MCF 10A (cell line): ENCODE results near the gene TF. TPM values are rescaled to one million over a fixed set of nuclear protein-coding genes. Genes with fewer than 3 reads are reported as not detected.

Experiments
- BruUV-seq: library from RNA; stranded (reverse); fragments of 400-500 nt; replicated peaks from 2 replicates; lab custom pipeline; 2021; lab: Mats Ljungman, UMichigan
- CTCF ChIA-PET: fragments of 300-600 bp; sonication (Branson Sonifier 250); formaldehyde crosslinking; extraction: SDS; loops from one replicate; lab custom pipeline; 2021; ENCODE audit warnings: antibody characterized with exemption, inconsistent platforms; lab: Yijun Ruan, JAX
- POLR2A ChIA-PET: fragments of 300-600, 350-650 bp; sonication (Branson Sonifier 250); formaldehyde crosslinking; extraction: SDS; loops from one replicate; lab custom pipeline; 2020; ENCODE audit warnings: antibody characterized with exemption, inconsistent platforms; lab: Yijun Ruan, JAX
- DNase-seq: peaks from one replicate; pipeline ENCODE4 v3.0.0-alpha.2; 2018; ENCODE audit not compliant: unreplicated experiment
- H3K27ac Mint-ChIP-seq: one replicate; pipeline ENCODE4 v1.8.0; 2022; ENCODE audit warnings: mild to moderate bottlenecking, low read depth, mixed read lengths; ENCODE audit not compliant: unreplicated experiment
- H3K27me3 Mint-ChIP-seq: one replicate; pipeline ENCODE4 v1.8.0; 2022; ENCODE audit warnings: mixed read lengths; ENCODE audit not compliant: insufficient read depth, unreplicated experiment
- H3K36me3 Mint-ChIP-seq: one replicate; pipeline ENCODE4 v1.8.0; 2022; ENCODE audit warnings: mild to moderate bottlenecking, moderate library complexity, mixed read lengths; ENCODE audit not compliant: insufficient read depth, unreplicated experiment
- H3K4me1 Mint-ChIP-seq: one replicate; pipeline ENCODE4 v1.8.0; 2022; ENCODE audit warnings: mixed read lengths; ENCODE audit not compliant: insufficient read depth, unreplicated experiment
- H3K4me3 Mint-ChIP-seq: one replicate; pipeline ENCODE4 v1.8.0; 2022; ENCODE audit warnings: mild to moderate bottlenecking, moderate library complexity, mixed read lengths; ENCODE audit not compliant: unreplicated experiment
- H3K9me3 Mint-ChIP-seq: one replicate; pipeline ENCODE4 v1.8.0; 2022; ENCODE audit warnings: mixed read lengths; ENCODE audit not compliant: unreplicated experiment
- CTCF ChIP-seq: fragments of 200-600 bp; IDR thresholded peaks from one replicate; pipeline ENCODE4 v1.8.0; 2022; ENCODE audit warnings: antibody characterized with exemption, mild to moderate bottlenecking; ENCODE audit not compliant: unreplicated experiment
- intact Hi-C: fragments of 100-400 bp; cut with micrococcal nuclease; formaldehyde crosslinking; loops from 2 replicates; pipeline ENCODE4 v1.14.1; 2022
- total RNA-seq: library from RNA; stranded (reverse); gene quantifications from 2 replicates; pipeline ENCODE4 v1.2.3, GENCODE V29; 2022

The TF gene
- total RNA-seq, 1 experiment from 2014 or later, result 0.19 TPM

- no peak for TF ChIP-seq CTCF
- H3K9me3 Mint-ChIP-seq, result peaks cover 6% of the 10 kb centered on the region
- intact Hi-C loops, result no loop called here
- BruUV-seq, result no TSS peak
- H3K4me1 Mint-ChIP-seq, result peaks cover 17% of the 10 kb centered on the region
- peak; percentile 9 for DNase-seq
- H3K27ac Mint-ChIP-seq, result no peak overlapping the region
- H3K27me3 Mint-ChIP-seq, result no peaks in the 10 kb centered on the region
- no peak overlapping the region for H3K4me3 Mint-ChIP-seq
- no peaks in the 10 kb centered on the region for H3K36me3 Mint-ChIP-seq
- ChIA-PET CTCF (interaction anchor here (3.9 kb wide), 1 partner anchor 20 kb away, joined by 19 read pairs; no protein-coding TSS in a partner anchor), POLR2A (interaction anchor here (0.6 kb wide), 1 partner anchor 136 kb away, joined by 3 read pairs; the partner anchor contains the start of gene TOPBP1)
Observed at GRCh38 chr3:133797396-133798105, 51.4 kb downstream of the TF start.

GRCh38 chr3:133799794-133800585, 53.8 kb downstream of the TF start:
- no peak for TF ChIP-seq CTCF
- Mint-ChIP-seq H3K4me3 (no peak overlapping the region), H3K36me3 (no peaks in the 10 kb centered on the region), H3K9me3 (no peaks in the 10 kb centered on the region), H3K27me3 (no peaks in the 10 kb centered on the region), H3K4me1 (peaks cover 18% of the 10 kb centered on the region), H3K27ac (no peak overlapping the region)
- intact Hi-C loops, result loop anchor here (10.0 kb wide), 2 partner anchors 225 to 355 kb away; partner anchors contain the start of gene CDV3
- ChIA-PET POLR2A (interaction anchor here (0.6 to 0.9 kb wide), 4 partner anchors 17 to 1830 kb away, joined by 3 to 5 read pairs (median 4); no protein-coding TSS in a partner anchor), CTCF (interaction anchor here (0.6 to 3.9 kb wide), 3 partner anchors 9 to 508 kb away, joined by 3 to 19 read pairs (median 3); no protein-coding TSS in a partner anchor)
- DNase-seq, result peak; percentile 82
- BruUV-seq, result no TSS peak

GRCh38 chr3:133803469-133803868, 57.3 kb downstream of the TF start:
- Mint-ChIP-seq H3K27me3 (no peaks in the 10 kb centered on the region), H3K36me3 (peaks cover 20% of the 10 kb centered on the region), H3K4me3 (no peak overlapping the region), H3K27ac (no peak overlapping the region), H3K9me3 (no peaks in the 10 kb centered on the region), H3K4me1 (peaks cover 15% of the 10 kb centered on the region)
- CTCF ChIA-PET, result interaction anchor here (0.6 to 2.3 kb wide), 4 partner anchors 15 to 1072 kb away, joined by 3 to 14 read pairs (median 4); no protein-coding TSS in a partner anchor
- intact Hi-C loops, result loop anchor here (10.0 kb wide), 2 partner anchors 229 to 359 kb away; partner anchors contain the start of gene CDV3
- no TSS peak for BruUV-seq
- no peak for DNase-seq
- TF ChIP-seq CTCF, result no peak
- POLR2A ChIA-PET, result no interaction called here
